ENCODE results near the gene OS9. TPM values are rescaled to one million over a fixed set of nuclear protein-coding genes. Genes with fewer than 3 reads are reported as not detected.

The OS9 gene
- total RNA-seq, 1 experiment from 2014 or later = 78.9 TPM

- DNase-seq (ENCODE audit: low read depth) = peak; percentile 100
Measured at GRCh38 chr12:57751788-57752667, 58.1 kb downstream of the OS9 start, which contains the start of gene CDK4. Gene CDK4 (minus strand): TSS chr12:57752310. CDS start chr12:57751717, 593 bp downstream.

GRCh38 chr12:57752668-57753000 is 58.7 kb downstream of the OS9 start:
- DNase-seq (ENCODE audit: low read depth) = no peak

- DNase-seq (ENCODE audit: low read depth) = no peak
Measured at GRCh38 chr12:57753756-57754337, 59.9 kb downstream of the OS9 start.

- peak; percentile 42 for DNase-seq (ENCODE audit: low read depth)
Measured at GRCh38 chr12:57754411-57755193, 60.7 kb downstream of the OS9 start, which contains the start of gene MARCHF9. Gene MARCHF9 (plus strand): TSS chr12:57755103. CDS start chr12:57755529, 426 bp downstream.

- no peak for DNase-seq (ENCODE audit: low read depth)
Measured at GRCh38 chr12:57755194-57755453, 61.2 kb downstream of the OS9 start.

- no peak for DNase-seq (ENCODE audit: low read depth)
Measured at GRCh38 chr12:57755454-57756372, 61.8 kb downstream of the OS9 start.

GRCh38 chr12:57756406-57757341 is 62.7 kb downstream of the OS9 start:
- no peak for DNase-seq (ENCODE audit: low read depth)

- no peak for DNase-seq (ENCODE audit: low read depth)
Measured at GRCh38 chr12:57757771-57758170, 63.8 kb downstream of the OS9 start.

- no peak for DNase-seq (ENCODE audit: low read depth)
Measured at GRCh38 chr12:57758552-57759359, 64.8 kb downstream of the OS9 start.

- no peak for DNase-seq (ENCODE audit: low read depth)
Measured at GRCh38 chr12:57759360-57759980, 65.5 kb downstream of the OS9 start.

- DNase-seq (ENCODE audit: low read depth) = no peak
Measured at GRCh38 chr12:57760347-57760982, 66.5 kb downstream of the OS9 start.

GRCh38 chr12:57761391-57761998 is 67.6 kb downstream of the OS9 start:
- DNase-seq (ENCODE audit: low read depth) = no peak

- DNase-seq (ENCODE audit: low read depth) = no peak
Measured at GRCh38 chr12:57762463-57762862, 68.5 kb downstream of the OS9 start.

- DNase-seq (ENCODE audit: low read depth) = no peak
Measured at GRCh38 chr12:57763881-57764661, 70.1 kb downstream of the OS9 start.

- DNase-seq (ENCODE audit: low read depth) = no peak
Measured at GRCh38 chr12:57764662-57765002, 70.7 kb downstream of the OS9 start.

- DNase-seq (ENCODE audit: low read depth) = no peak
Measured at GRCh38 chr12:57765003-57765697, 71.2 kb downstream of the OS9 start.
